Stomach (tissue), 9 donors: ENCODE data around the gene PLSCR2. TPM values are rescaled to one million over a fixed set of nuclear protein-coding genes. Genes with fewer than 3 reads are reported as not detected.
A peak's percentile ranks its signal among the peaks of the same experiment; 100 is the strongest.

Experiments
- DNase-seq, 2 donors: peaks; one replicate each; pipeline versions ENCODE4 v3.0.0 to v3.0.0-alpha.2; 2013 to 2019
- H3K27ac ChIP-seq, 5 donors: fragments of 200-600 bp in 4 of 5; sonication (generic) in 4 of 5; one replicate each; pipeline ENCODE4 v1.5.1; 2013 to 2019; ENCODE audit warnings: mild to moderate bottlenecking in 1 of 5, moderate library complexity in 1 of 5
- H3K27me3 ChIP-seq, 3 donors: fragments of 200-600 bp; sonication (generic); one replicate each; pipeline ENCODE4 v1.5.1; 2017 to 2019; ENCODE audit warnings: mixed run types in 1 of 3
- H3K36me3 ChIP-seq, 4 donors: fragments of 200-600 bp; sonication (generic); 1 replicate in 3 of 4; 2 replicates in 1 of 4; pipeline ENCODE4 v1.5.1; 2016 to 2019
- H3K4me1 ChIP-seq, 4 donors: fragments of 200-600 bp; sonication (generic); one replicate each; pipeline ENCODE4 v1.5.1; 2016 to 2019
- H3K4me3 ChIP-seq, 4 donors: fragments of 200-600 bp; sonication (generic) in 3 of 4; one replicate each; pipeline ENCODE4 v1.5.1; 2016 to 2019; ENCODE audit warnings: mild to moderate bottlenecking in 1 of 4
- H3K9me3 ChIP-seq, 4 donors: fragments of 200-600 bp; sonication (generic); one replicate each; pipeline ENCODE4 v1.5.1; 2016 to 2019
- CTCF ChIP-seq, 7 experiments: fragments of 450-650 bp in 4 of 7; fragments of 200-600 bp in 3 of 7; sonication (generic) in 3 of 7; IDR thresholded peaks; one replicate each; pipeline ENCODE4 v1.5.1; 2016 to 2019; ENCODE audit warnings: antibody characterized with exemption in 7 of 7, control low read depth in 2 of 7, mild to moderate bottlenecking in 1 of 7
- EP300 ChIP-seq: sonication (generic); formaldehyde crosslinking; IDR thresholded peaks from one replicate; pipeline ENCODE4 v1.6.1; 2017; ENCODE audit warnings: antibody characterized with exemption
- POLR2A ChIP-seq, 4 donors: fragments of 450-650 bp; IDR thresholded peaks; one replicate each; pipeline ENCODE4 v1.6.1; 2016; ENCODE audit warnings: antibody characterized with exemption in 4 of 4, control low read depth in 2 of 4, mild to moderate bottlenecking in 1 of 4, moderate library complexity in 1 of 4
- POLR2AphosphoS5 ChIP-seq, 3 donors: sonication (generic); formaldehyde crosslinking; IDR thresholded peaks; one replicate each; pipeline ENCODE4 v1.6.1; 2016; ENCODE audit warnings: antibody characterized with exemption in 3 of 3
- WGBS, 5 donors: extraction: QIAGEN DNeasy Blood & Tissue Kit in 3 of 5; methylation state at CpG; one replicate each; pipeline versions ENCODE4 v1.1.5 to v1.1.7; 2013 to 2018; 5-methylcytosine and 5-hydroxymethylcytosine counted together
- intact Hi-C: fragments of 100-400 bp; cut with DNase I; formaldehyde crosslinking; loops from one replicate; pipeline ENCODE4 v1.15.1; 2023; ENCODE audit warnings: low total_unique reads
- polyA plus RNA-seq, 3 donors: library from polyadenylated mRNA; stranded (reverse); fragments of 200-250 nt; gene quantifications; one replicate each; pipeline ENCODE4 v1.2.3, GENCODE V29; 2013
- total RNA-seq, 5 donors: library from RNA; depleted of rRNA; stranded (reverse); fragments of >200 nt; gene quantifications; one replicate each; pipeline versions ENCODE4 v1.1.0 to v1.2.3, GENCODE V29; 2014 to 2016
- donor health status: healthy with polysubstance abuse.
- donor health status: Bipolar disorder and iron deficiency.
- donor health status: healthy.

The PLSCR2 gene
- total and polyA plus RNA-seq, 8 donors: 0.20 to 0.73 TPM; not detected in 6

- H3K27me3 ChIP-seq: peaks cover 0 to 8% (median 0%) of the 10 kb centered on the region in 3 donors
- H3K27ac ChIP-seq: no peak overlapping the region
- H3K36me3 ChIP-seq: no peaks in the 10 kb centered on the region
- H3K9me3 ChIP-seq: no peaks in the 10 kb centered on the region
- peaks cover 0 to 18% (median 12%) of the 10 kb centered on the region in 4 donors for H3K4me1 ChIP-seq
- DNase-seq: no peak
- no peak overlapping the region for H3K4me3 ChIP-seq
- no peak for TF ChIP-seq CTCF (IDR thresholded peaks at IDR 0.05)
- TF ChIP-seq POLR2A (IDR thresholded peaks at IDR 0.05): no peak
- TF ChIP-seq POLR2AphosphoS5 (IDR thresholded peaks at IDR 0.05): no peak
- no peak for TF ChIP-seq EP300
- 89 to 99% (median 93%) methylated on average over 2 of the region's 2 CpGs for WGBS, 5 donors
- intact Hi-C loops: no loop called here
Measured at GRCh38 chr3:146473726-146474125, 4.4 kb upstream of the PLSCR2 start.

- no peak for TF ChIP-seq POLR2AphosphoS5 (IDR thresholded peaks at IDR 0.05)
- no peak for TF ChIP-seq CTCF (IDR thresholded peaks at IDR 0.05)
- TF ChIP-seq POLR2A (IDR thresholded peaks at IDR 0.05): no peak
- TF ChIP-seq EP300: no peak
- no peaks in the 10 kb centered on the region for H3K9me3 ChIP-seq
- no peaks in the 10 kb centered on the region for H3K36me3 ChIP-seq
- intact Hi-C loops: no loop called here
- 88 to 95% (median 90%) methylated on average over 1 of the region's 1 CpG for WGBS, 5 donors
- no peak for DNase-seq
- H3K4me3 ChIP-seq: no peak overlapping the region
- H3K27ac ChIP-seq: no peak overlapping the region
- H3K4me1 ChIP-seq: peaks cover 0 to 28% (median 15%) of the 10 kb centered on the region in 4 donors
- peaks cover 0 to 8% (median 0%) of the 10 kb centered on the region in 3 donors for H3K27me3 ChIP-seq
Measured at GRCh38 chr3:146472611-146473010, 3.2 kb upstream of the PLSCR2 start.

GRCh38 chr3:146471012-146471411 lies 1.7 kb upstream of the PLSCR2 start:
- intact Hi-C loops: no loop called here
- 89 to 93% (median 91%) methylated on average over 1 of the region's 1 CpG for WGBS, 5 donors
- H3K4me1 ChIP-seq: peaks cover 0 to 29% (median 15%) of the 10 kb centered on the region in 4 donors
- no peaks in the 10 kb centered on the region for H3K36me3 ChIP-seq
- no peaks in the 10 kb centered on the region for H3K9me3 ChIP-seq
- no peak for DNase-seq
- no peak for TF ChIP-seq POLR2AphosphoS5 (IDR thresholded peaks at IDR 0.05)
- no peak for TF ChIP-seq EP300
- no peak for TF ChIP-seq POLR2A (IDR thresholded peaks at IDR 0.05)
- TF ChIP-seq CTCF (IDR thresholded peaks at IDR 0.05): no peak
- peaks cover 0 to 1% (median 0%) of the 10 kb centered on the region in 3 donors for H3K27me3 ChIP-seq
- H3K27ac ChIP-seq: no peak overlapping the region
- H3K4me3 ChIP-seq: no peak overlapping the region

- no peaks in the 10 kb centered on the region for H3K9me3 ChIP-seq
- peaks cover 0 to 29% (median 15%) of the 10 kb centered on the region in 4 donors for H3K4me1 ChIP-seq
- 80 to 87% (median 82%) methylated on average over 9 of the region's 9 CpGs for WGBS, 5 donors
- DNase-seq: no peak
- no peak for TF ChIP-seq POLR2AphosphoS5 (IDR thresholded peaks at IDR 0.05)
- no peak for TF ChIP-seq POLR2A (IDR thresholded peaks at IDR 0.05)
- no peak for TF ChIP-seq EP300
- no peak for TF ChIP-seq CTCF (IDR thresholded peaks at IDR 0.05)
- intact Hi-C loops: no loop called here
- no peaks in the 10 kb centered on the region for H3K27me3 ChIP-seq
- no peaks in the 10 kb centered on the region for H3K36me3 ChIP-seq
- H3K4me3 ChIP-seq: no peak overlapping the region
- H3K27ac ChIP-seq: peak overlapping the region in 1 of 5 donors; percentile 94
Measured at GRCh38 chr3:146470425-146470990, 1.1 kb upstream of the PLSCR2 start.
